ENCODE measurements around the gene CACNA2D1.

Gene CACNA2D1

GRCh38 chr7:82443547-82444219 lies at the start of gene CACNA2D1:
Gene CACNA2D1 (minus strand): TSS chr7:82443777.
- FAIRE-seq, result no peak

- FAIRE-seq, result peak; percentile 94
These were observed 38.0 kb upstream of the CACNA2D1 start for GRCh38 chr7:82481499-82482097.

DNA sequence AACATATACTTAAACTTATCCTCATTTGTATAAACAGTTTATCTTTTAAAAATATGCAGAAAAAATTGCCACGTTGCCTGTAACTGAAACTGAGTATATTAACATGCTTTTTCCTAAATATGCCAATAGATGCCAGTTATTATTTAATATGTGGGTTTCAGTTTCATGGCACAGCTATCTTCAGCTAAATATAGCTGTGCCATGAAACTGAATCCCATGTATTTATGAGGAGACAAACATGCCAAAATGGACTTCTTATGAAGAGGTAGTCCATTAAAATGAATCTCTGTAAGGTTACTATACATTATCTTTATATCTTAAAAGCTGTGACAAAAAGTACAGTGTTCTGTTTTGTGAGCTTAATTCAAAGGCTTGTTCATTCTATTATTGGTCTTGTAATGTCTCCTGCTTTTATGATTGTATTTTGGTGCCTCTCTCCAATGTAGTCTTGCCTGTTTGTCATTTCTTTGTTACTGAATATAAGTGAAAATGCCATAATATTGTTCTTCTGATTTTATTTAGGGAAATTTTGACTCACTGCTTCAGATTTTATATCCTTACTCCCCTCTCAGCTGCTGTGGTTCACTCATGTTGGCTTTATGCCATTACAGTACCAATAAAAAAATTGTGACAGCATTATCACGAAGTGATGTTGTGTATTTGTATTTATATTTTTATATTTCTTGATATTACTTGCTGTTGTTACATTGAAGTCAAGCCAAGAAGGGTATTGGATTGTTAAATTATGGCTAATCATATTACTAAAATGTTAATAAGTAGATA lies 34.3 kb upstream of the CACNA2D1 start:
- no peak for FAIRE-seq

DNA sequence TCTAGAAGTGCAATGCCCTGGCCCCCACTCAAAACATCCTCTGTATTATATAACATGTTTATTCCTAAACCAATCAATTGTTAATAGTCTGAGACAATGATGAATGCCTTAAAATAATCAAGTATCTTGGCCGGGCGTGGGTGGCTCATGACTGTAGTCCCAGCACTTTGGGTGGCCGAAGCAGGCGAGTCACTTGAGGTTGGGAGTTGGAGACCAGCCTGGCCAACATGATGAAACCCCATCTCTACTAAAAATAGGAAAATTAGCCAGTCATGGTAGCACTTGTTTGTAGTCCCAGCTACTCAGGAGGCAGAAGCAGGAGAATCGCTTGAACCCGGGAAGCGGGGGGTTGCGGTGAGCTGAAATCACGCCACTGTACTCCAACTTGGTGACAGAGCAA lies 29.4 kb upstream of the CACNA2D1 start:
- no peak for FAIRE-seq

DNA sequence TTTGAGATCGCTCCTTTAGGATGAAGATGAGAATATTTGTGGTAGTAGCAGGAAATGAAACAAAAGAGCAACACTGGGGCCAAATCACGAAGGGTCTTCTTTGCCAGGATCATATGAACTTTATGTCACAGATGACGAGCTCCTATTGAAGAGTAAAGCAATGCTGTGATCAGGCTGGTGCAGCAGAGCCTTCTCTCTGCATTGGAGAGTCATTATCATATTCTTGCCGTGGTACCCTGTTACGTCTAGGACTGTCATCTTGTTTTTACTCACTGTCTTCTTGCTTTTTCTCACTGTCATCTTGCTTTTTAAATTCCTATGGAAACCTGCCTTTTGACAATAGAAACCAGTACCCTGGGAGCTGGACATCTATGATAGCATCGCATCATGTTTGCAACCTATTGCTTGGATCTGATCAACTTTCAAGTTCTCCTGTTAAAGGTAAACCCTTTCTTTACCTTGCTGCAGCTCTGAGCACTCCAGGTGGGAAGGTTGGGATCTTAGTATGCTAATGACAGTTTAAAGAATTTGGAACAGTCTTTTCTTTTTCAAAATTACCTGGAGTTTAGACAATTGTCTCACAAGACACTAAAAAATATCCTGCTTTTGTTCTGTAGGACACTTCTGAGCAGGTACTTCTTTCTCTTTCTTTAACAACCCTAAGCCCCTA lies 27.9 kb upstream of the CACNA2D1 start:
- no peak for FAIRE-seq

GRCh38 chr7:82469207-82469606 lies 25.6 kb upstream of the CACNA2D1 start:
- no peak for FAIRE-seq

- FAIRE-seq, result no peak
These were observed 24.9 kb upstream of the CACNA2D1 start for GRCh38 chr7:82468435-82468834.

- no peak for FAIRE-seq
These were observed 23.4 kb upstream of the CACNA2D1 start for GRCh38 chr7:82467020-82467419.

DNA sequence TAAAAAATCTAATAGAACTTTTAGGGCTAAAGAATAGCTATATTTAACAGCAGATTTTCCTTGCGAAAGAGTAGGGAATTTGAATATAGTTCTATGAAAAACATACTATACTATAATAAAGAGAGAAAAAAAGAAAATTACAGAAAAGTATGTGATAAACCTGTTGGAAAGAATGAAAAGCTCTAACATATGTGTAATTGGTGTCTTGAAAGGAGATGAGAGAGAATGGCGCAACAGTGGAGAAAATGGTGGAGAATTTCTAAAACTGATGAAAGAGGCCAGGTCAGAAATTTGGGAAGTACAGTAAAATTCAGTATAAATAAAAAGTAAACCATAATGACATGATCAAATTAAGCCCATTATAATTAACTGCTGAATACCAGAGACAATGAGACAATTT lies 20.8 kb upstream of the CACNA2D1 start:
- FAIRE-seq, result no peak

- FAIRE-seq, result no peak
These were observed 11.7 kb upstream of the CACNA2D1 start for GRCh38 chr7:82455295-82455694.

DNA sequence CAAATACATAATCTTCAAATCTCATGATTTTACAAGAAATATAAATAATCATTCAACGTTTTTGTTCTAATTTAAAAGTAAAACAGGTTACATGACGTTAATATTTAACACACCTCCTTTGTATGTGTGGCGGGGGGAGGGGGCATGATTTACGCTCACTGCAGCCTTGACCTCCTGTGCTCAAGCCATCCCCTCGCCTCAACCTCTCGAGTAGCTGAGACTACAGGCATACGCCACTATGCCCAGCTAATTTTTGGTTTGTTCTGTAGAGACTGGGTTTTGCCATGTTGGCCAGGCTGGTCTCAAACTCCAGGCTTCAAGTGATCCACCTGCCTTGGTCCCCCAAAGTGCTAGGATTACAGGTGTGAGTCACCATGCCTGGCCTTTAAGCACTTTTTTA lies 7.2 kb upstream of the CACNA2D1 start:
- no peak for FAIRE-seq

- FAIRE-seq, result no peak
These were observed 6.3 kb upstream of the CACNA2D1 start for GRCh38 chr7:82449910-82450309.

DNA sequence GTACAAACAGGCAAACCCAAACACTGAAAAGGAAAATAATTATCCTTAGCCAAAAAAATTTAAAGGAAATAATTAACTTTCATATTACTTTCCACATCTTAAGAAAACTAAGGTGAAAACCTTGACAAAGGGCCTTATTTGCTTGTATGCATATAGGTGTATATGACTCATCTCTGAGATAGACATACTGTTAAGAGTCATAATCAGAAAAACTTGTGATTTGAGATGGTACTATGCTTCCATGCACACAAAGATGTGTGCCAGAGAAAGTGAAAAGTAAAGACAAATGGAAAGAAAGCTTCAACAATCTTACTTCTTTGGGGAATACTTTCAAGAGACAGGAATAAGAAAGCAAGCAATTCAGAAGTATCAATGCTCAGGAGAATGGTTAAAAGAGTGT lies 3.3 kb upstream of the CACNA2D1 start:
- no peak for FAIRE-seq

DNA sequence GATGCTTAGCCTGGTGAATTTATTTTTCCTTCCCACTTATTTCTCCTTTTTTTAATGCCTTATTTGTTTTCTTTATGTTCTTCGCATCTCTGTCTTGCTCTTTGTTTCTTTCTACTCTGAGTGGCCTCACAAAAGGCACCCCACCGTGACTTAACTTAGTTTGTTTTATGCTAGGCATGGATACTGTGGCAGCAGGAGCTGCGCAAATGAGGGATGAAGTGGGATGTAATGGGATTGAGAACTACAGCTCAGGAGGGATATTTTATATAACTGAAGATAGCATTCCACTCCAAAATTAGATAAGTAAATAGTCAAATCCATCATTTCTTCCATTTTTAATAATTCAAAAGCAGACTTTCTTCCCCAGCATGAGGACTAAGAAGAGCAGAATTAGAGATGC lies 1.7 kb upstream of the CACNA2D1 start:
- FAIRE-seq, result no peak

DNA sequence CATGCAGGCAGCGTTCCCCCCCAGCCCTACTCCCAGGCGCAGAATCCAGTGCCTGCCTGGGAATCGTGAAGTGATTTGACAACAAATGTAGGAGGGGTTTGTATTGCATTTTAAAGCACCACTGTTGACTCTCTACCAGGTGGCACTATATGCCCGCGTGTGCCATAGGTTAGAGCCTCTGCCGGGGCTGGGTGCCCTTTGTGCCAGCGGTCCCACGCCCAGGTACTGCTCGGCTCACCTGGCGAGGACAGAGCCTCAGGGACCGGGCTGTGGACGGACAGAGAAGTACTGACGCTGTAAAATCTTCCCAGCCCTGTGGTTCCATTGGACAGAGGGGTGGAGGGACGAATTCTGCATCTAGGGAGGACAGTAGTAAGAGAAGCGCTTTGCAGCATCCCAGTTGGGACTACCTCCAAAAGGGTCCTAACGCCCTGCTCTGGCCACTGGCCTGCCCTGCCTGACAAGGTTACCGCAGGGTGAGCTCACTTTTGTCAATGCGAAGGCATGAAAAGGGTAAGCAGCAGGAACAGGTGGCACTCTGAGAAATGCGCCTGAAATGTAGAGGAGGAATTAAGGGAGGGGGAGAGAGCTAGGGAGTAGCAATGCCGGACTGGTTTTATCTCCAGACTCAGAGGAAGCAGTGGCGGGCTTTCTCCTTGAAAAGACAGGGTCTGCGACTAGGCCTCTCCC lies 788 bp upstream of the CACNA2D1 start:
- no peak for FAIRE-seq

- FAIRE-seq, result no peak
These were observed 486 bp downstream of the CACNA2D1 start for GRCh38 chr7:82443036-82443546.

DNA sequence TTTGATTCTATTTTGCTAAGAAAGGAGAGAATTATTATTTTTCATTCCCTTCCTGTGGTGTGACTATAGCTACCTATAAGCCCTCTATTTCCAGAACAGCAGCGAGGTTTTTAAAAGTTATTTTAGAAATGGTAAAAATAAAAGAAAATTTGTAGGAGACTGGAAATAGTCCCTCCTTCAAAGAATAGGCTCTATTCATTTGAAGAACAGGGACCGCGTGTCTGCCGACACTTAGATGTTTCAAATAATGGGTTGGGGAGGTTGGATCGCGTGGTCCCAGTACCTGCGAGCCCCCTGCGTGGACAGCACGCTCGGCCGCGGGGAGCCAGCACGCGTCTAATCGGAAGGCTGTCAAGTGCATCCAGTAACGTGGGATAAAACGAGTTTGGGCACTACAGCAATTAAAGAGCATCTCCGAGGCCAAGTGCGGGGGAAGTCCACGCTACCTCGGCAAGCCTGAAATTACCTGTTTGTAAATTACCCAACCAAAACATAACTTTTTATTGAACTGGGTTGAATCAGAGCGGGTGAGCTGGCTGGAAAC lies 1.0 kb downstream of the CACNA2D1 start:
- no peak for FAIRE-seq

DNA sequence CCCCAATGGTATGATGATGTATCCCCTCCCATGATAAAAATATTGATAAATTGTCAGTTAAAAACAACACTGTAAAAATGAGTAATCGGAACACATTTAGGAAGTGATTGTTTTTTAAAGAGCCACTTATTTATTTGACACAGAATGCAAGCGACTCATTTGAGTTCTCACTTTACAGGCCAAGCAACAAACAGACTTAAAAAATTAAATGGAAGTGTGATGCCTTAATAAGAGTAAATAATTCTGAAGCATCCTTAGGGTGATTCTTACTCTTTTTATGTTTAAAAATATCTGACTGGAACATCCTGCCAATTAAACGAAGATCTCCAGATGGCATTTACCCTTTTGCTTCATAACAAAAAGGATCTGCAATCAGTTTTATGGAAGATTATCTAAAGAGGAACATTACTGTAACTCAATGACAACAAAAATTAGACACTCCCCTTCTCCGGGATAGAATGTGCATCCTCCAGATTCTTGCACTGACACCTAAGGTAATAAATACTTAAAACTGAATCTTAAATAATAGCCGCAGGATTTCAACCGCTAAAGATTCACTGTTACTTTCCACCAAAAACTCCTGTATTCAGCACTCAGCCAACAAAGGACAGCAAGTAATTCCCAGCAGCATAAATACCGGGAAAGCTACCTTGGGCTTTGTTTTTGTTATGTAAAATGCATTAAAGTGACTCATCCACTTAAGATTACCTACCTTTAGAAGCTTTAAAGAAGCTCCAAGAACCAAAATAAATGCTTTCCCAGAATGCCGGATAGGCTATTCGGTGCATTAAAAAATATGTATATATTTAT lies 1.7 kb downstream of the CACNA2D1 start:
- FAIRE-seq, result peak; percentile 5

DNA sequence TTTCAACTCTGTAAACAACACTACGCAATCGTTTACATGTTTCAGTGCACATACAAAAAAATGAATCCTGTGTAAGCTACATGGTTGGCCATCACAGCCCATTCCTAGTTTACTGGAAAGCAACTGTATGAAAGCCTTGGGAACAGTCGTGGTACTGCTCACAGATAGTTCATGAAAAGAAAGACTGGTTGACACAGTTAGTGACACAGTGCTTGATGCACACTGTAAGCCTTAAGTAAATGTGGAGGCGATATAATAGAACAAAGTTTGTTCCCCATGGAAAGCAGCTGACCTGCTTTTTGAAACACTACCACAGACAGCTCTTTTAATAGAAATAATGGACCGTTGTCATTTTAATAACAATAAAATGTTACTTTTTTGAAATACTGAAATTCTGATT lies 5.1 kb downstream of the CACNA2D1 start:
- FAIRE-seq, result peak; percentile 20

DNA sequence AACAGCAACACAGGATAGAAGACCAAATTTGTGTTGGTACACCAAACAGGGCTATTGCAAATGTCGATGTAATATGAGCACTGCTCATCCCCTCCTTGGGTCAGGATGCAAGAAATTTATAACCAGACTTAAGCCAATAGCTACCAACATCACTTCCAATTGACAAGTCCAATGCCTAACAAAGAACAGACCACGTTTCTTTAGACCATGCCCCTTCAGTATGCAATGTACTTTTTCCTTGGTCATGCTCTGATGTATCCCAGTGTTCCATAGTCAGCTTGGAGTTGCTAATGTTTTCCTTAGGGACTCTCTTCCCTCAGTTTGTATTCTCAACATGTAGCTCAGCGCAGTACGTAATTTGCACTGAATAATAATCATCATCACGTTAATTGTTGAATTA lies 7.8 kb downstream of the CACNA2D1 start:
- no peak for FAIRE-seq

DNA sequence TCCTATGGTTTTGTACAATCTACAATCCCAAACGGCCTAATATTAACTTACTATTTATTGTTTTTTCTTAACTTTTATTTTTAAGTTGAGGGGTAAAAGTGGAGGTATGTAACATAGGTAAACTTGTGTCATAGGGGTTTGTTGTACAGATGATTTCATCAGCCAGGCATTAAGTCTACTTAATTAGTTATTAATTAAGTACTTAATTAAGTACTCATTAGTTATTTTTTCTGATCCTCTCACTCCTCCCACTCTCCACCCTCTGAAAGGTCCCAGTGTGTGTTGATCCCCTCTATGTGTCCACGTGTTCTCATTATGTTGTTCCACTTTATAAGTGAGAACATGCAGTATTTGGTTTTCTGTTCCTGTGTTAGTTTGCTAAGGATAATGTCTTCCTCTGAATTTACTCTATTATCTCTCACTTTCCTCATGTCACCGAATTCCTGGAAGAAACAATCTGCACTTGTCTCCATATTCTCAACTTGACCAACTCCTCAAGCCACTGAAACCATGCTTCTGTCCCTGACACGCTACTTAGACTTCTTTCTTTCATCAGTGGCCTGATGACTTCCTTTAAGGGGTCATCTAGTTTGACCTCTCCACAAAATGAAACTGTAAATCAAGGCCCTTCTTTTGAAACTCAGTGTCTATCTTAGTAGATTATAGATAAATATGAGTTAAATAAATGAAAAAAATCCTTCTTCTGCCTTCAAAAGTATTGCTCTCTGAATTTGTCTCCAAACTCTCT lies 9.1 kb downstream of the CACNA2D1 start:
- no peak for FAIRE-seq

Data from TTC549 (cell line).